Vagina (tissue), 2 donors: ENCODE measurements around the gene FUT8.

ENCODE experiments used
- POLR2A ChIP-seq, 2 donors: fragments of 450-650 bp; IDR thresholded peaks; one replicate each; pipeline ENCODE4 v1.6.1; 2017; ENCODE audit warnings: antibody characterized with exemption in 2 of 2, mild to moderate bottlenecking in 2 of 2, moderate library complexity in 2 of 2
- POLR2AphosphoS5 ChIP-seq, 2 donors: sonication (generic); formaldehyde crosslinking; IDR thresholded peaks; one replicate each; pipeline ENCODE4 v1.9.0; 2017; ENCODE audit warnings: antibody characterized with exemption in 2 of 2, mild to moderate bottlenecking in 2 of 2, low read depth in 1 of 2; ENCODE audit not compliant: insufficient read depth in 1 of 2
- TF ChIP-seq, protein P1 (sequence below), 3 experiments: fragments of 450-650 bp in 2 of 3; fragments of 200-600 bp in 1 of 3; sonication (generic) in 1 of 3; IDR thresholded peaks; one replicate each; pipeline ENCODE4 v1.5.1; 2017 to 2019; ENCODE audit warnings: antibody characterized with exemption in 3 of 3, mild to moderate bottlenecking in 2 of 3, moderate library complexity in 2 of 3

DNA sequence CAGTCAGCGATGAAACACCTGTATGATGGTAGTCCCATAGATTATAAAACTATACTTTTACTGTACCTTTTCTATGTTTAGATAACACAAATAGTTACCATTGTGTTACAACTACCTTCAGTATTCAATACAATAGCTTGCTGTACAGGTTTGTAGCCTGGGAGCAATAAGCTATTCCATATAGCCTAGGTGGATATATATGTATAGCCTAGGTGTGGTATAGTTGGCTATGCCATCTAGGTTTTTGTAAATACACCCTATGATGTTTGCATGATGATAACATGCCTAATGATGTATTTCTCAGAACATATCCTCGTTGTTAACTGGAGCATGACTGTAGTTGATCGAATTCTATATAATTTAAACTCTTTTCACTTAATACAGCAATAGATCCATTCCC lies 316.1 kb downstream of the FUT8 start:
- TF ChIP-seq, protein P1, sequence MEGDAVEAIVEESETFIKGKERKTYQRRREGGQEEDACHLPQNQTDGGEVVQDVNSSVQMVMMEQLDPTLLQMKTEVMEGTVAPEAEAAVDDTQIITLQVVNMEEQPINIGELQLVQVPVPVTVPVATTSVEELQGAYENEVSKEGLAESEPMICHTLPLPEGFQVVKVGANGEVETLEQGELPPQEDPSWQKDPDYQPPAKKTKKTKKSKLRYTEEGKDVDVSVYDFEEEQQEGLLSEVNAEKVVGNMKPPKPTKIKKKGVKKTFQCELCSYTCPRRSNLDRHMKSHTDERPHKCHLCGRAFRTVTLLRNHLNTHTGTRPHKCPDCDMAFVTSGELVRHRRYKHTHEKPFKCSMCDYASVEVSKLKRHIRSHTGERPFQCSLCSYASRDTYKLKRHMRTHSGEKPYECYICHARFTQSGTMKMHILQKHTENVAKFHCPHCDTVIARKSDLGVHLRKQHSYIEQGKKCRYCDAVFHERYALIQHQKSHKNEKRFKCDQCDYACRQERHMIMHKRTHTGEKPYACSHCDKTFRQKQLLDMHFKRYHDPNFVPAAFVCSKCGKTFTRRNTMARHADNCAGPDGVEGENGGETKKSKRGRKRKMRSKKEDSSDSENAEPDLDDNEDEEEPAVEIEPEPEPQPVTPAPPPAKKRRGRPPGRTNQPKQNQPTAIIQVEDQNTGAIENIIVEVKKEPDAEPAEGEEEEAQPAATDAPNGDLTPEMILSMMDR (IDR thresholded peaks at IDR 0.05) = no peak
- TF ChIP-seq POLR2AphosphoS5 (IDR thresholded peaks at IDR 0.05; ENCODE audit: insufficient read depth in 1 of 2, low read depth in 1 of 2) (no peak), POLR2A (IDR thresholded peaks at IDR 0.05) (no peak)
